Activated naive CD4-positive, alpha-beta T cell treated with anti-CD3 and anti-CD28 coated beads, Interleukin-2, amount 50 U/mL, for 16 hours (primary cell): Measurements from ENCODE around the gene HJV.

Experiments used
- DNase-seq: peaks from one replicate; pipeline ENCODE4 v3.0.0-alpha.2; 2020

The HJV gene

GRCh38 chr1:145975216-145975615, 46.3 kb downstream of the HJV start:
- no peak for DNase-seq

GRCh38 chr1:145974721-145975120, 46.8 kb downstream of the HJV start:
- DNase-seq = no peak

GRCh38 chr1:145972580-145972979, 49.0 kb downstream of the HJV start:
- no peak for DNase-seq
